HG03565 (cell line): ENCODE measurements around the gene LRRC39.
A peak's percentile ranks its signal among the peaks of the same experiment; 100 is the strongest.
"Not testable (repeated sequence)": the region's sequence is repeated elsewhere in the genome, so short reads cannot be mapped to it uniquely, and the experiment has no call there.

Source experiments
- ATAC-seq: cut with Tn5 transposase; IDR thresholded peaks from one replicate; pipeline ENCODE4 v1.9.1; 2021; ENCODE audit warnings: mild to moderate bottlenecking, moderate library complexity; ENCODE audit not compliant: unreplicated experiment

Gene LRRC39

DNA sequence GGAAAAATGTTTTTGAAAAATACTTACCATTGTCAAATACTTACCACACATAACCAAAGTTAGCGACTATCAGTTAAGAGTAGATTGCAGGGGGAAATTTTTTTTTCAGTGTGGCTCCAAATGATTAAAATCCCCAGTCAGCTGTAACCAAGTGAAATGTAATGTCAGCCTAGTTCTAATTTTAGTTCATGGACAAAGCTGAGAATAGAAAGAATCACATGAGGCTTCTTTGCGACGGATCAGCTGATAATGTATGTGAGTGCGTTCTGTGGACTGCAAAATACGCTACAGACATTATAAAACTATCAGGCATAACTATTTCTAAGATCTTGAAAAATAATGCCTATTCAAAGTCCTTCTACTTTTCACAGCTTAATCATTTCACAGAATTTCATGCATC lies at the start of gene LRRC39:
Gene LRRC39 (minus strand): TSS at position 166 of the 400 bp plus-strand sequence. CDS start 9,740 bp downstream, outside the sequence.
- ATAC-seq, result no peak

DNA sequence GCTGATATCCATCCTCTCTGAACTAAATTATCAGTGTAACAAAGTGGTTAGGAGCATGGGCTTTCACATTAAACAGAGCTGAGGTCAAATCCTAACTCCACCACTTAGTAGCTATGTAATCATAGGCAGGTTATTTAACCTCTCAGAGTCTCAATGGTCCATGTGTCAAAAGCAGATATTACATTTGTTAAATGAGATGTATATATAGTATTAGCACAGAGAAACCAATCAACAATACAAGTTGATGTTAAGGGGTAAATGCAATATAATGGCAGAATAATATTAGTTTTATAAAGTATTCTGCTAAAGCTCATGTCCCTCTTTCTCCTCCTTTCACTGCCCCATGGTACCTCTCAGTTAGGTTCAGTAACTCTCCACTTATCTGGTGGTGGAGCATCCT lies 44.4 kb upstream of the LRRC39 start:
- no peak for ATAC-seq

DNA sequence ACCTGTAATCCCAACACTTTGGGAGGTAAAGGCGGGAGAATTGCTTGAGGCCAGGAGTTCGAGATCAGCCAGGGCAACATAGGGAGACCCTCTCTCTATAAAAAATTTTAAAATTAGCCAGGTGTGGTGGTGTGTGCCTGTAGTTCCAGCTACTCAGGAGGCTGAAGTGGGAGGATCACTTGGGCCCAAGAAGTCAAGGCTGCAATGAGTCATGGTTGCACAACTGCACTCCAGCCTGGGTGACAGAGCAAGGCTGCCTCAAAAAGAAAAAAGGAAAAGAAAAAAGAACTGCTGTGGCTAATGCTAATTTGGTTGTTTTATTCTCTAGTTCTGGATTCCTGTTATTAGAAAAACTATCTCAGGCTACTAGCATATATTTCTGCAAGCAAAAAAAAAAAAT lies 41.8 kb upstream of the LRRC39 start:
- no peak for ATAC-seq

DNA sequence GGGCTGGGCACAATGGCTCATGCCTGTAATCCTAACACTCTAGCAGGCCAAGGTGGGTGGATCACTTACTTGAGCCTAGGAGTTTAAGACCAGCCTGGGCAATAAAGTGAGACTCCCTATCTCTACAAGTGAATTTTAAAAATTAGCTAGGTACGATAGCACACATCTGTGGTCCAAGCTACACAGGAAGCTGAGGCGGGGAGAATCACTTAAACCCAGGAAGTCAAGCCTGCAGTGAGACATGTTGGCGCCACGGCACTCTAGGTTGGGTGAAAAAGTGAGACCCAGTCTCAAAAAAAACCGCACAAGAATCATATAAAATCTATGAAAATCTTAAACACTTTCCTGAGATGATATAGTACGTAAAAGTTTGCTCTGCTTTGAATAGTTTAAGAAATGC lies 41.4 kb upstream of the LRRC39 start:
- no peak for ATAC-seq

DNA sequence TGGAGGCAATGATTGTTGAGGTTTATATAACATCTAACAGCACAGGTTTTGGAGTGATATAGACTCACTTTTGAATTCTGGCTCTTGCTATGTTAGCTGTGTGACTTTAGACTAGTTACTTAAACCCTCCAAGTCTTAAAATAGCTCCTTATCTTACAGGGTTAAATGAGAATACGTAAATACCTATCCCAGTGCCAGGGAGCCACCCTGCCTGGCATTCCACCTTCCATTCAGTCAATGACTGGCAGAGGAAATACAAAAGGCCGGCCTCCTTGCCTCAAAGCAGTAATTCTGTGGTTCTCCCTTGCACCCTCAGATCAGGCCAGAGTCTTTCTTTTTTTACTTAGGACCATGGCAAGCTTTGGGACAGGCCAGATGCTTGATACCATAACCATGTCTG lies 39.8 kb upstream of the LRRC39 start:
- no peak for ATAC-seq

DNA sequence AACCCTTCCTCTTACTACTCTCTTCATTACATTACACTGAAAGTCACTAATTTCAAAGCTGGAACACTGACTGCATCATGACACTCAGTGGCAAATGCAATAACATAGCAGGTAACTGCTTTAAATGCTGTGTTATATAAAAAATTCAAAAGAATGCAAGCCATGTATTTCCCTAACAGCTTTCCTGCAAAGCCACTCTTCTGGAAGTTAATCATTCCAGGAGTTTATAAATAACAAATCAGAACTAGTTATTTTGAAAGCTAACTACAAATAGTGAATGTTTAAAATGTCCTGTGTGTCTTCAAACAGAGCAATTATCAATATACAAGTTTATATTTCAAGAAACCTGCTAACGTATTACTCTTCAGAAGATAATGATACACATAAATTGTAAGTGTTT lies 37.0 kb upstream of the LRRC39 start:
- ATAC-seq, result no peak

DNA sequence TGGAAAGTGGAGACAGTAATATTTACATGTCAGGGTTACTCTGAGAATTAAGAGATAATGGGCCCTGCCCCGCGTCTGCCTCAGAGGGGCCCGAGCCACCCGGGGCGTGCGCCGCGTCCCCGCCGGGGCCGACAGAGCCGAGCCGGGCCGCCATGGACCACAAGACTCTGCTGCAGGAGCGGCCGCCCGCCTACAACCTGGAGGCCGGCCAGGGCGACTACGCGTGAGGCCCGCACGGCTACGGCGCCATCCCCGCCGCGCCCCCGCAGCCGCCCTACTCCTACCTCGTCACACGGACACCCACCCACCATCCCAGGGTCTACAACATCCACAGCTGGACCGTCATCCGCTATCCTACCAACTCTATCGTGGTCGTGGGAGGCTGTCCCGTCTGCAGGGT lies 35.1 kb upstream of the LRRC39 start:
- no peak for ATAC-seq

DNA sequence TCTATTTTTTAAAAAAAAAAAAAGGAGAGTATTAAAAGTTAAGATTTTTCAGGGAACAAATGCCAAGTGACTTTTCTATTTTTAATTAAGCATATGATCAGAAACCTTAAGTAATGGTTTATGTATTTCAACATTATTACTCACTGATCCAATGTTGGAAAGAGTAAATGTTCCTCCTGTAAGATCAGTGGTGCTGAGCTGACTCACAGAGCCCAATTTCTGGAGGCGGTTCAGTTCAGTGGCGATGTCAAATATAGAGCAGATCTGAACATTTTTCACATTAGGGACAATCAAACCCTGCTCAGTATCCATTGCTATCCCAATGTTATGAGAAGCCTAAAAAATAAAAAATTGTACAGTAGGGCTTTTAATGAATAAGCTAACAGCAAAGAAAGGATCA lies 28.2 kb upstream of the LRRC39 start:
- no peak for ATAC-seq

DNA sequence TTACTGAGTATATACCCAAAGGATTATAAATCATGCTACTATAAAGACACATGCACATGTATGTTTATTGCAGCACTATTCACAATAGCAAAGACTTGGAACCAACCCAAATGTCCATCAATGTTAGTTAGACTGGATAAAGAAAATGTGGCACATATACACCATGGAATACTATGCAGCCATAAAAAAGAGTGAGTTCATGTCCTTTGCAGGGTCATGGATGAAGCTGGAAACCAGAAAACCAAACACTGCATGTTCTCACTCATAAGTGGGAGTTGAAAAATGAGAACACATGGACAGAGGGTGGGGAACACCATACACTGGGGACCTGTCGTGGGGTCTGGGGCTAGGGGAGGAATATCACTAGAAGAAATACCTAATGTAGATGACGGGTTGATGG lies 27.5 kb upstream of the LRRC39 start:
- not testable (repeated sequence) for ATAC-seq

DNA sequence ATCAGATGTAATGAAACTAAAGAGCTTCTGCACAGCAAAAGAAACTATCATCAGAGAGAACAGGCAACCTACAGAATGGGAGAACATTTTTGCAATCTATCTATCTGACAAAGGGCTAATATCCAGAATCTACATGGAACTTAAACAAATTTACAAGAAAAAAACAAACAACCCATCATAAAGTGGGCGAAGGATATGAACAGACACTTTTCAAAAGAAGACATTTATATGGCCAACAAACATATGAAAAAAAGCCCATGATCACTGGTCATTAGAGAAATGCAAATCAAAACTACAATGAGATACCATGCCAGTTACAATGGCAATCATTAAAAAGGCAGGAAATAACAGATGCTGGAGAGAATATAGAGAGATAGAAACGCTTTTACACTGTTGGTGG lies 27.0 kb upstream of the LRRC39 start:
- not testable (repeated sequence) for ATAC-seq

DNA sequence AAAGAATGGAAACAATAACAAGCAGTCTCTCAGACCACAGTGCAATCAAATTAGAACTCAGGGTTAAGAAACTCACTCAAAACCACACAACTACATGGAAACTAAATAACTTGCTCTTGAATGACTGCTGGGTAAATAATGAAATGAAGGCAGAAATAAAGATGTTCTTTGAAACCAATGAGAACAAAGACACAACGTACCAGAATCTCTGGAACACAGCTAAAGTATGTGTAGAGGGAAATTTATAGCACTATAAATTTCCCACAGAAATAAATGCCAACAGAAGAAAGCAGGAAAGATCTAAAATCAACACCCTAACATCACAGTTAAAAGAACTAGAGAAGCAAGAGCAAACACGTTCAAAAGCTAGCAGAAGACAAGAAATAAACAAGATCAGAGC lies 24.6 kb upstream of the LRRC39 start:
- not testable (repeated sequence) for ATAC-seq

DNA sequence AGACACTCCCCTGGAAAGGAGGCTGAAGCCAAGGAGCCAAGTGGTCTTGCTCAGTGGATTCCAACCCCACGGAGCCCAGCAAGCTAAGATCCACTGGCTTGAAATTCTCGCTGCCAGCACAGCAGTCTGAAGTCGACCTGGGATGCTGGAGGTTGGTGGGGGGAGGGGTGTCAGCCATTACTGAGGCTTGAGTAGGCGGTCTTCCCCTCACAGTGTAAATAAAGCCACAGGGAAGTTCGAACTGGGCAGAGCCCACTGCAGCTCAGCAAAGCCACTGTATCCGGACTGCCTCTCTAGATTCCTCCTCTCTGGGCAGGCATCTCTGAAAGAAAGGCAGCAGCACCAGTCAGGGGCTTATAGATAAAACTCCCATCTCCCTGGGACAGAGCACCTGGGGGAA lies 22.0 kb upstream of the LRRC39 start:
- not testable (repeated sequence) for ATAC-seq

DNA sequence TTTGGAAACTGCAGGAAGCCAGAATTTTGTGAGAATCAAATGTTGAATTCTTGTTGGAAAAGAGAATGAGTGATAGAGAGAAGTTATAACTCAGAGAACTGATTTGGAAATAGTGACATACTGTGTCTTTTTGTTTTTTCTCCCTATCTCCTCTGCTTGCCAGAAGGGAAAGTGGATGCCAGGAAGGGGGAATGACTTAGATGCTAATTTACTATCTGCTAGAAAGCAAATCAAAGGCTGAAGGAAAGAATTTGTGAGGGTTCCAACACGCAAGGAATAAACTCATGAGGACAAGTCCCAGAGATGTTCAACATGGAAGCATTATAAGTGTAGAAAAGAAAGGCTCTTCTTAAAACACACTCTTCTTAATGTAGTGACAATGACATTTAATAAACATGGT lies 20.5 kb upstream of the LRRC39 start:
- ATAC-seq, result no peak

DNA sequence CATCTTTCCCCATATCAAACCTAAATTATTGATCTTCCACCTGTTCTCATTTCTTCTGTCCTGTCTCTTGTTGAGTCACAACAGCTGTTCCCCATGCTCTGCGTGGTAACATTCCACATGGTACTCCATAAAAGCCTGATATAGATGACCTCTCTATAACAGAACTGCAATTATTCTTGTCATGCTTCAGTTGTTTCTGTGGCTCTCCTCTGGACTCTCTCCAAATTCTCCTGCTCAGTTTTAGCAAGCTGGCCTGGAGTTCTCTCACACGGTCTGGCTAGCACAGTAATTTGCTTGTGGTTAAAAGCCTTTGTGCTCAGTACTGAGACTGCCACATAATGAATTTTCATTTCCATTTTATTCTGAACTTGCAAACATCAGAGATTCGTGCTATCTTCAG lies 10.6 kb upstream of the LRRC39 start:
- ATAC-seq, result no peak

DNA sequence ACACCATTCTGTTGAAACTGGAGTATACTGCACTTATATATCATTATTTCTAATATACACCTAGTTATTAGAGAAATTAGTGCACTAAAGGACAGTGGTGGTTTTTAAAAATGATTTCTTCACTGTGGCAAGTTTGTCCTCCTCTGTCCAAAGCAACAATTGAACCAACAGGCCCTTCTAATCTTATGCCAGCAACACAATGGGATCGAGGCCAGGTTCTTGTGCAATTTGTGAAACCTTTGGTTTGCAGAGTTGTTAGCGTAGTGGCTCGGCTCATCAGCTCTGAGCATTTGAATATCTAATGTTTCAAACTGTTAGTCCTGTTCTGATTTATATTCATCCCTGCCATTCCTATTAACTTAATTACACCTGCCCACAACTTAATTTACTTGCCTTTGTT lies 9.9 kb upstream of the LRRC39 start:
- ATAC-seq, result no peak

DNA sequence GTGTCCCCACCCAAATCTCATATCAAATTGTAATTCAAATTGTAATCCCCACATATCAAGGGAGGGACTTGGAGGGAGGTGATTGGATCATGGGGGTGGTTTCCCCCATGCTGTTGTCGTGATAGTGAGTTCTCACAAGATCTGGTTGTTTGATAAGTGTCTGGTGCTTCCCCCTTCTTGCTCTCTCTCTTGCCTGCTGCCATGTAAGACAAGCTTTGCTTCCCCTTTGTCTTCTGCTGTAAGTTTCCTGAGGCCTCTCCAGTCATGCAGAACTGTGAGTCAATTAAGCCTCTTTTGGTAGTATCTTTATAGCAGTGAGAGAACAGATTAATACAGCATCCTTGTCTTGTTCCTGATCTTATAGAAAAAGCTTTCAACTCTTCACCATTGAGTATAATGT lies 6.5 kb upstream of the LRRC39 start:
- ATAC-seq, result peak; percentile 90

DNA sequence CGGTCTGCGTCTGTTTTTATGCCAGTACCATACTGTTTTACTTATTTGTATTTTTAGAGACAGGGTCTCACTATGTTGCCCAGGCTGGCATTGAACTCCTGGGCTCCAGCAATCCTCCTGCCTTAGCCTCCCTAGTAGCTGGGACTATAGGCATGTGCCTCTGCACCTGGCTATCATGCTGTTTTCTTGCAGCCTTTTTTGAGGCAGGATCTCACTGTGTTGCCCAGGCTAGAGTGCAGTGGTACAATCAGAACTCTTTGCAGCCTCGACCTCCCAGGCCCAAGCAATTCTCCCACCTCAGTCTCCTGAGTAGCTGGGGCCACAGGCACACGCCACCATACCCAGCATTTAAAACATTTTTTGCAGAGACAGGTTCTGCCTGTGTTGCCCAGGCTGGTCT lies 5.3 kb upstream of the LRRC39 start:
- ATAC-seq, result no peak

DNA sequence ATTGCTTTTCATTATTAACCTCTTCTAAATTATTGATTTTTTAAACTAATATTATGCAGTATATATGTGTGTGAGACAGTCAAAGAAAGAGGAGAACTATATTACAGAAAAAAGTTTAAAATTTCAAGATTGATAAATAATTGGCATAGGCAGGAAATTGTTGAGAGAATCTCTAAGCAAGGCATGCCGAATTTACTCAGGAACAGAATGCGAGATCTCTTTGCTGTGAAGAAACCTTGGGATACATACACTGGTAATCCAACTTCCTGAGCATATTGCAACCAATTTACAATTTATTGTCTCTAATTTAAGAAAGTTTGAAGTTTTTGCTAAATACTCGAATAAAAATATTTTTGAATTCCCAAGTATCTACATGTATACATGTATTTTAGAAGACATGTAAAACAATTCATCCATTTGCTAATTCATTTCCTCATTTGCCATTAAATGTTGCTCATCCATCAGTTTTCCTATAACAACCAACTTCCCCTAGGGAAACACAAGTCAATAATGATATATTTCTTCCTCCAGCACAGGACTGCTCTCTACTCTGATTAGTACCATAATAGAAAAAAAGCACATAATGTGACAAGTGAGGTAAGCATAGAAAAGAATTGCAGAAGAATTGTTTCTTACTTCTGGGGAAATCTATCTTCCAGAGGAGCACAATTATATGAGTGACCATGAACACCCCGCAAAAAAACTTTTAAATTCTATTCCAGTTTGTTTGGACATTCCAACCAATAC lies 588 bp downstream of the LRRC39 start:
- ATAC-seq, result no peak

DNA sequence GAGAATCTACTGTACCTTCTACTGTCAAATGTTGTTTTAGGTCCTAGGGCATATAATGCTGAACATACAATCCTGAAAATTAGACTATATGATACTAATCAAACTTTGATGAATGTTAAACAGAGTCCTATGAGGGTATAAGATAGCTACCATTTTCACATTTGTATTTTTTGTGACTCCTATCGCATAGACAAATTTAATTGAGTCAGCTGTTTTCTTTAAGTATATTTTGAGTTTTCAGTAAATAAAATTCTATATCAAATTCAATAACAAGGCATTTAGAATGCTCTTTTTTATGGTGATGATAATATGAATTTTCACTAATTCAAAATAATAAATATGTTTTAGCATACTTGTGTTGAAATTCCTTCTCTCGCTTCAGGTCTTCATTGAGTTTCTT lies 10.0 kb downstream of the LRRC39 start:
- ATAC-seq, result no peak

DNA sequence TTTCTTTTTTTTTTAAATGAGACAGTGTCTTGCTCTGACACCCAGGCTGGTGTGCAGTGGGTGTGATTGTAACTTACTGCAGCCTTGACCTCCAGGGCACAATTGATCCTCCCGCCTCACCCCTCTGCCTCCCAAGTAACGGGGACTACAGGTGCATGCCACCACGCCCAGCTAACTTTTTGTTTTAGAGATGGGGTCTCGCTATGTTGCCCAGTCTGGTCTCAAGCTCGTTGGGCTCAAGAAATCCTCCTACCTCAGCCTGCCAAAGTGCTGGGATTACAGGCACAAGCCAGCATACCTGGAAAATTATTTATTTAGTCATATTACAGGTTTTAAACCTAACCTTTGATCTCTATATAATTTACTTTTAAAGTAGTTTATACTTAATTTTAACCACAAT lies 13.4 kb downstream of the LRRC39 start:
- no peak for ATAC-seq

DNA sequence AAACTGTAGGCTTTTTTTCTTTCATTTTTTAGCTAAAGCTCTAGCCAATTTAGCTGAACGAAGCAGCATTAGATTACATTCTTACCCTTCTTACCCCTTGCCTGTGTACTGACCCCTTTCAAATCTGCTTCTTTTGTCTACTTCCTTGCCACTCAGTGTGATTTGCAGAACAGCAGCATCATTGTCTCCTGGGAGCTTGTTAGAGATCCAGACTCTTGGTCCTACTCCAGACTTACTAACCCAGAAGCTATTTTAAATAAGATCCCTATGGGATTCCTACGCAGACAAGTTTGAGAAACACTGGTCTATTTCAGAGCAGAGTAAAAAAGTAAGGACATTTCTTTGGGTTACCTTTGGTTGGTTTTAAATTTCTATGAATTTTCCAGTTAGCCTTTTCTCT lies 13.8 kb downstream of the LRRC39 start:
- no peak for ATAC-seq

DNA sequence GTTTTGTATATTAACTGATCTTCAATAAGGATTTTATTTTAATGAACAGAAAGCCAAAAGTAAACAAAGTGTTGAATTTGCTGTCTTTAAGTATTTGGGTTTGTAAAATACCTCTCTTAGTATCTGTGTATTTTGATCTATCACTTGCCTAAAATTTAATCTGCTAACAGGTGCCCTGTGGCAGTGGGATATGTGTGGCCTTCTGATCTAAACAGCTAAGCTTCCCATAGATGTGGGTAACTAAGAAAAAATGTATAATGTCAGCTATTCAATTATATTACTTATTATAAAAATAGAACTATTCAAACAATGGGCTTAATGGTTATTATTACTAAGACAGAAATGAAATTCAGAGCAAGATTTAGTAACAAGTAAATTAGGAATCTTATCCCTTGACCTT lies 15.2 kb downstream of the LRRC39 start:
- no peak for ATAC-seq

DNA sequence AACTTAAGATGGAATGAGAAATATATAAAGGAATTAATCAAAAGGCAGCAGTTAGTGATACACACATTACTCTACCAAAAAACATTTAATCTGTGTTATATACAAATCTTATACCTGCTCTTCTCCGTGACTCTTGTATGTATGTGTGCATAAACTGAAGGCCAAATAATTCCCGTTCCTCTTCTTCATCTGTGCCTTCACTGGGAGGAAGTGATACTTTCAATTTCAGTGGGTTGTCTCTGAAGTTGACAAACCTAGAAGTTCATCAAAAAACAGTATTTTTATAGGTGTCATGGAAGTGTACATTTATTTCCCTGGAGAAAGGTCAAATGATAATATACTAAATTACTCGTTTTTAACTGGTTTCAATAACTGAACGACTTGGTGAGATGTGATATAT lies 25.8 kb downstream of the LRRC39 start:
- ATAC-seq, result peak; percentile 78
